NCI-H748 (cell line): Measurements from ENCODE around the gene KIAA1755.
"Not testable (repeated sequence)": the region's sequence is repeated elsewhere in the genome, so short reads cannot be mapped to it uniquely, and the experiment has no call there.

Experiments
- DNase-seq: peaks from one replicate; lab custom pipeline; 2025; ENCODE audit not compliant: unreplicated experiment; lab: John Stamatoyannopoulos, UW

KIAA1755 gene

GRCh38 chr20:38267296-38267695, 6.8 kb upstream of the KIAA1755 start:
- DNase-seq, result no peak

GRCh38 chr20:38266426-38266825, 5.9 kb upstream of the KIAA1755 start:
- DNase-seq, result no peak

GRCh38 chr20:38262931-38263330, 2.4 kb upstream of the KIAA1755 start:
- DNase-seq, result no peak

GRCh38 chr20:38261054-38261390, 487 bp upstream of the KIAA1755 start:
- no peak for DNase-seq

- no peak for DNase-seq
Measured at GRCh38 chr20:38260025-38260377, 534 bp downstream of the KIAA1755 start.

GRCh38 chr20:38258545-38259215, 1.9 kb downstream of the KIAA1755 start:
- DNase-seq, result no peak

- no peak for DNase-seq
Measured at GRCh38 chr20:38256966-38257365, 3.6 kb downstream of the KIAA1755 start.

- no peak for DNase-seq
Measured at GRCh38 chr20:38256021-38256420, 4.5 kb downstream of the KIAA1755 start.

GRCh38 chr20:38255393-38255792, 5.1 kb downstream of the KIAA1755 start:
- no peak for DNase-seq

- DNase-seq, result not testable (repeated sequence)
Measured at GRCh38 chr20:38254621-38255020, 5.9 kb downstream of the KIAA1755 start.

- DNase-seq, result no peak
Measured at GRCh38 chr20:38253571-38253970, 7.0 kb downstream of the KIAA1755 start.

- no peak for DNase-seq
Measured at GRCh38 chr20:38252292-38253288, 7.9 kb downstream of the KIAA1755 start.

GRCh38 chr20:38251441-38251840, 9.1 kb downstream of the KIAA1755 start:
- DNase-seq, result not testable (repeated sequence)

GRCh38 chr20:38250609-38251008, 9.9 kb downstream of the KIAA1755 start:
- DNase-seq, result no peak

GRCh38 chr20:38249536-38250310, 10.8 kb downstream of the KIAA1755 start:
- DNase-seq, result no peak

- DNase-seq, result no peak
Measured at GRCh38 chr20:38248133-38248532, 12.4 kb downstream of the KIAA1755 start.

GRCh38 chr20:38247725-38248124, 12.8 kb downstream of the KIAA1755 start:
- DNase-seq, result not testable (repeated sequence)

GRCh38 chr20:38247166-38247509, 13.4 kb downstream of the KIAA1755 start:
- DNase-seq, result no peak

GRCh38 chr20:38246357-38247165, 14.0 kb downstream of the KIAA1755 start:
- no peak for DNase-seq

GRCh38 chr20:38245753-38246152, 14.8 kb downstream of the KIAA1755 start:
- DNase-seq, result no peak

- DNase-seq, result no peak
Measured at GRCh38 chr20:38243709-38244020, 16.9 kb downstream of the KIAA1755 start.
